Omental fat pad (tissue), 4 donors: ENCODE data around the gene LIMCH1. TPM values are rescaled to one million over a fixed set of nuclear protein-coding genes. Genes with fewer than 3 reads are reported as not detected.

Experiments
- ATAC-seq: fragments of 150-250 bp; one replicate; pipeline ENCODE4 v1.9.1; 2016; ENCODE audit warnings: mild to moderate bottlenecking, moderate library complexity; ENCODE audit not compliant: low FRiP score
- DNase-seq: peaks from one replicate; pipeline ENCODE4 v3.0.0-alpha.2; 2019; ENCODE audit warnings: low spot score
- total RNA-seq, 4 donors: library from RNA; depleted of rRNA; stranded (reverse); fragments of >200 nt; gene quantifications; one replicate each; pipeline ENCODE4 v1.1.0, GENCODE V29; 2016
- TF ChIP-seq, protein P1 (sequence below), 3 donors: fragments of 450-650 bp; IDR thresholded peaks; one replicate each; pipeline ENCODE4 v1.5.1; 2016 to 2017; ENCODE audit warnings: antibody characterized with exemption in 3 of 3, mild to moderate bottlenecking in 3 of 3, moderate library complexity in 2 of 3

Gene LIMCH1
- total RNA-seq, 4 donors from 2014 or later = 29.4 to 112 (median 44.9) TPM

DNA sequence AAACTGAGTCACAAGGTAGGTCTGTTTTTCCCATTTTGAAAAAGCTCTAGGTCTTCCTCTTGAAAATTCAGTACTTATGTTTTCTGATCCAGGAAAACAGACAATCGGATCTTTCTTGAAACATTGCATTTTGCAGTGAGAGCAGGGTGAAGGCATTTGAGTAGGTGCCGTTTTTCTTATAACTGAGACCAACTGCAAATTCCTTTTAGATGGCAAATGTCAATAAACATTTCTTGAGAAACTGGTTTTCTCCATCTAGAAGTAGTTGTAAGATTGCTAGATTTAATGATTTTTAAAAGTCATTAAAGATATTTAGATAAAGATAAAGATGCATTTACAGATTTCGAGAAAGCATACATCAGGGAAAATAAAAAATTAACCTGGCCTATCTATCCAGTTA, 118.1 kb downstream of the LIMCH1 start:
- TF ChIP-seq, protein P1, sequence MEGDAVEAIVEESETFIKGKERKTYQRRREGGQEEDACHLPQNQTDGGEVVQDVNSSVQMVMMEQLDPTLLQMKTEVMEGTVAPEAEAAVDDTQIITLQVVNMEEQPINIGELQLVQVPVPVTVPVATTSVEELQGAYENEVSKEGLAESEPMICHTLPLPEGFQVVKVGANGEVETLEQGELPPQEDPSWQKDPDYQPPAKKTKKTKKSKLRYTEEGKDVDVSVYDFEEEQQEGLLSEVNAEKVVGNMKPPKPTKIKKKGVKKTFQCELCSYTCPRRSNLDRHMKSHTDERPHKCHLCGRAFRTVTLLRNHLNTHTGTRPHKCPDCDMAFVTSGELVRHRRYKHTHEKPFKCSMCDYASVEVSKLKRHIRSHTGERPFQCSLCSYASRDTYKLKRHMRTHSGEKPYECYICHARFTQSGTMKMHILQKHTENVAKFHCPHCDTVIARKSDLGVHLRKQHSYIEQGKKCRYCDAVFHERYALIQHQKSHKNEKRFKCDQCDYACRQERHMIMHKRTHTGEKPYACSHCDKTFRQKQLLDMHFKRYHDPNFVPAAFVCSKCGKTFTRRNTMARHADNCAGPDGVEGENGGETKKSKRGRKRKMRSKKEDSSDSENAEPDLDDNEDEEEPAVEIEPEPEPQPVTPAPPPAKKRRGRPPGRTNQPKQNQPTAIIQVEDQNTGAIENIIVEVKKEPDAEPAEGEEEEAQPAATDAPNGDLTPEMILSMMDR (IDR thresholded peaks at IDR 0.05) = no peak
- no peak for ATAC-seq
- DNase-seq = no peak

DNA sequence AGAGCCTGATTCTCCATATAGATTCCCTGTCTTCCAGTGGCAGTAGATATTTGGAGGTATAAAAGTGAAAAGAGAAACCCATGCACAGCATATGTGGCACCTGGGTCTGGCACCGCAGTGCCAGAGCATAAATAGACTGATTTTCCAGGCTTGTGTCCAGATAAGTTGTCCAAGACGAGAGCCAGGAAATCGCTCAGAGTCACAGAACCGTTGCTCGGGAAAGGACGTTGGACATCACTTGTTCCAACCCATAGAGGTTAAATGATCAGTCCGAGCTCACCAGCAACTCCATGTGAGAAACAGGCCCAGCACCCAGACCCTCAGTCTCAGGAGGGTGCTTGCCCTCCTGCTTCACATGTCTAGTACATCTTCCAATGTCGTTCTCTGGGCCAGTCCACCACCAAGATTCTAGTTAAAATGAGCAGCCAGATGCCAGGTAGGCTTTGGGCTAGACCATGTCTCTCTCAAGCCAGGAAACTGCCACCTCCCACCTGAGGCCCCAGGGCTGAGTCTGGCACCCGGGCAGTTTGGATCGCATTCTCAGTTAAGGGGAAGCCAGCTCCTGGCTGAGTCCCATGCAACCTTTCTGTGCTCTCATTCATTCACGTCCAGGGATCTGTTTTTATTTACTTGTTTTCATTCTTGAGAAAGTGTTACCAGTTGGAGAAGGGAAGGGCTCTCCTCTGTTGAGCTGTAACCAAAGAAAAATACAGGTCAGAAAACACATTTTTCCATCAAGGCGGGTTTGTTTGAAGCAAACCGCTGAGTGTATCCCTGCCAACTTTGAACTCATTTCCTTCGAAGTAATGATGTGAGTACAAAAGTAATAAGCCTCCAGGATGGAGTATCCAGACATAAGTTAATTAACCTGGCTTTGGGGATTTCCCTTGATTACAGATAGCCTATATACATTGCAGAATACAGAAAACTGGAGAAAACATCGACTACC, 118.9 kb downstream of the LIMCH1 start:
- DNase-seq (no peak), ATAC-seq (peak; percentile 44)
- TF ChIP-seq, protein P1 (IDR thresholded peaks at IDR 0.05) = no peak

DNA sequence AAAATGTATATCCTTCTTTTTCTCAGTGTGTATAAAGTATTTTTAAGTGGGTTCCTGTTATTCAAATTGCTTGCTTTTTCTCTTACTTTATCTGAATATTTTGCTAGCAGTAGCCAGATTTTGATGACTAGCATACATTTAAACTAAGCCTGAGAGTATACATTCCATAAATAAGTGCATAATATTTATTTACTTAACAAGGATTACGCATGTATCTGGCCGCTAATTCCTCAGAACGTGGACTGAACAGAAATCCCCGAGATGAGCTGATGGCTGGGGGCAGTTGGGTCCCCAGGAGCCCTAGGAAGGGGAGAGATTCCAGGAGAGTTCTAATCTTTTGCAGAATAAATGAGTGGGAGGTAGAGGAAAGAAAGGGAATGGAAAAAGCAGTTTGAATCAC, 119.6 kb downstream of the LIMCH1 start:
- no peak for ATAC-seq
- DNase-seq = no peak
- TF ChIP-seq, protein P1 (IDR thresholded peaks at IDR 0.05) = no peak

DNA sequence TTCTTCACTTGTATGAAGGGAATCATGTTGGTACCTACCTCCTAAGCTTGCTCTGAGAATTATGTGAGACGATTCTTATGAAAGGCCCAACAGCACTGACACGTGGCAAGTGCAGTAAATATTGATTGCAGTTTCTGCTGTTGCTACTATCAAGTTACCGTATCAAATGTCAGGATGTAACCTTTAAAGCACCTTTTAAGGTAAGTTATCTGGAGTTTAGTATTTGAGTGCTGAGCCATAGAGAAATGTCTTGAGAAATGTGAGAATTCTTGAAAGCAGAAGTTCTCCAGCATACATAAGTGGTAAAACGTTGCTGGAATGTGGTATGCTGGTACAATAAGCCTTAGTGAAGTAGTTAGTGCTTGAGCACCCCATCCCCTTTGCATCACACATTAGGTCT, 120.2 kb downstream of the LIMCH1 start:
- TF ChIP-seq, protein P1 (IDR thresholded peaks at IDR 0.05) = no peak

DNA sequence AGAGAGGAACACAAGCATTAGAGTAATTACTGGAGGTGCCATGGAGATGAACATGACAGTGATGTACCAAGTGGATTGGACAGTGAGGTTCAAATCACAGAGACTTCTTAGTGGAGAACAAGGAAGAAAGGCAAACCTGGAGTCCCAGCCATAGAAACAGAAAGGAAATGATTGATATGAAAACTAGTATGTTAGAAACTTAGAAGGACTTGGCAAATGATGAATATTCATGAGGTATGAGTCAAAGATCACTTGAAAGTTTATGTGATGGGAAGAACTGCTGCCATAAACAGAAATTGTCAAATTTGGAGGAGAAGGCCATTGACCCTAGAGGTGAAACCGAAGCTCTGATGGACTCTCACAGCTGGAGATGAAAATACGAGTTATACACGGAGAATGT, 122.4 kb downstream of the LIMCH1 start:
- TF ChIP-seq, protein P1 (IDR thresholded peaks at IDR 0.05) = no peak
- DNase-seq (no peak), ATAC-seq (no peak)

More for the DNA sequence above, 120.2 kb downstream of the LIMCH1 start:
- DNase-seq = no peak
- no peak for ATAC-seq

DNA sequence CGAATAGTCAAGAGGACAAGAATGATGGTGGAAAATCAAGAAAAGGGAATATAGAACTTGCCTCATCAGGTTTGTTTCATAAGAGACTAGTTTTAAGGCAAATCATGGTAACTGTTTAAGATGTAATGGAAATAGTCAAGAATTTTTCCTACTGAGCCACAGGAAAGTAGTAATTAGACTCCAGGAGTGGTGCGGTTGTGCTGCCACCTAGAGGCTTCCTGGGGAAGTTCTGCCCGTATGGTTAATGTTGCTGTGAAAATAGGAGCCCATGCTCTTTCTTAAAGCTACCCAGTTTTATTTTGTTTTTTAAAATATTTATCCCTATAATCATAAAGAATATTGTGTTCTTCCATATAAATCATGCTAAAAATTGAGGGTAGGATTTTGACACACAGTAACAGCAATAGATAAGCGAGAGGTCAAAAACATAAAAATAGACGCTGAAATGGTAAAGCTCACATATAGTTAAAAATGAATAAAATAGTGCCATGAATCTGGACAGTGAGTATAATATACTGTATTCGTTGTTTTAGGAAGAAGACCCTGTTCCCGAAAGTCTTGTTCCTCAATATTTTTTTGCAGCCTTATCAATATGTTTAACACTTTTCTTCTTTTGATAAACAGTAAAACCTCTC, 123.6 kb downstream of the LIMCH1 start:
- ATAC-seq (no peak), DNase-seq (peak; percentile 41)
- TF ChIP-seq, protein P1 (IDR thresholded peaks at IDR 0.05) = no peak
